Neural cell (in vitro differentiated cells): Measurements from ENCODE around the gene TRPV2. TPM values are rescaled to one million over a fixed set of nuclear protein-coding genes. Genes with fewer than 3 reads are reported as not detected.

Experiments used
- H2AFZ ChIP-seq: fragments of 200-600, 300-800 bp; sonication (generic), shearing (Covaris generic); 2 replicates; pipeline ENCODE4 v1.6.0; 2014; ENCODE audit warnings: low read depth, mild to moderate bottlenecking, antibody characterized with exemption, low read length, moderate library complexity
- H3F3A ChIP-seq: fragments of 200-600 bp; shearing (Covaris generic); 2 replicates; pipeline ENCODE4 v1.6.1; 2016; ENCODE audit warnings: mild to moderate bottlenecking, moderate library complexity, mixed read lengths, antibody characterized with exemption, low read length; ENCODE audit not compliant: insufficient read depth, poor library complexity, severe bottlenecking
- H3K27ac ChIP-seq: fragments of 200-600, 300-800 bp; sonication (generic), shearing (Covaris generic); 2 replicates; pipeline ENCODE4 v1.5.1; 2014; ENCODE audit warnings: mild to moderate bottlenecking, low read length, moderate library complexity
- H3K27me3 ChIP-seq: fragments of 300-800, 200-600 bp; sonication (generic), shearing (Covaris generic); 2 replicates; pipeline ENCODE4 v1.6.0; 2014; ENCODE audit warnings: mild to moderate bottlenecking, low read depth, low read length, moderate library complexity; ENCODE audit not compliant: insufficient read depth
- H3K36me3 ChIP-seq: fragments of 300-800, 200-600 bp; sonication (generic), shearing (Covaris generic); 2 replicates; pipeline ENCODE4 v1.5.1; 2014; ENCODE audit warnings: mild to moderate bottlenecking, antibody characterized with exemption, low read length, moderate library complexity; ENCODE audit not compliant: insufficient read depth
- H3K4me2 ChIP-seq: fragments of 300-800, 200-600 bp; sonication (generic), shearing (Covaris generic); 2 replicates; pipeline ENCODE4 v1.6.0; 2014; ENCODE audit warnings: mild to moderate bottlenecking, low read length
- H3K4me3 ChIP-seq: fragments of 300-800, 200-600 bp; sonication (generic), shearing (Covaris generic); 2 replicates; pipeline ENCODE4 v1.5.1; 2014; ENCODE audit warnings: mild to moderate bottlenecking, low read length, moderate library complexity
- H3K79me2 ChIP-seq: fragments of 200-600 bp; shearing (Covaris generic); replicated peaks from 2 replicates; pipeline ENCODE4 v1.6.0; 2014; ENCODE audit warnings: mild to moderate bottlenecking, low read length, moderate library complexity; ENCODE audit not compliant: insufficient read depth
- H3K9ac ChIP-seq: fragments of 300-800, 200-600 bp; sonication (generic), shearing (Covaris generic); 2 replicates; pipeline ENCODE4 v1.6.1; 2016; ENCODE audit warnings: mild to moderate bottlenecking, low read length, mixed read lengths
- H3K9me2 ChIP-seq: fragments of 200-600 bp; shearing (Covaris generic); 2 replicates; pipeline ENCODE4 v1.6.1; 2016; ENCODE audit warnings: mild to moderate bottlenecking, low read length, mixed read lengths; ENCODE audit not compliant: insufficient read depth
- H3K9me3 ChIP-seq: fragments of 200-600, 300-800 bp; sonication (generic), shearing (Covaris generic); 2 replicates; pipeline ENCODE4 v1.6.1; 2016; ENCODE audit warnings: mild to moderate bottlenecking, mixed run types, low read length, moderate library complexity, mixed read lengths
- H4K20me1 ChIP-seq: fragments of 200-600 bp; shearing (Covaris generic); 2 replicates; pipeline ENCODE4 v1.6.1; 2016; ENCODE audit warnings: mild to moderate bottlenecking, mixed run types; ENCODE audit not compliant: insufficient read depth
- EP300 ChIP-seq: fragments of 450-650 bp; conservative IDR thresholded peaks from 2 replicates; pipeline ENCODE4 v1.6.1; 2014; ENCODE audit warnings: antibody characterized with exemption, mild to moderate bottlenecking, moderate library complexity; ENCODE audit not compliant: poor library complexity, severe bottlenecking
- EZH2 ChIP-seq: fragments of 200-600, 300-800 bp; shearing (Covaris generic), sonication (generic); IDR thresholded peaks from 2 replicates; pipeline ENCODE4 v1.6.1; 2014; ENCODE audit warnings: antibody characterized with exemption, low read length, borderline replicate concordance, mild to moderate bottlenecking; ENCODE audit not compliant: insufficient read depth, poor library complexity, severe bottlenecking
- MXI1 ChIP-seq: fragments of 450-650 bp; conservative IDR thresholded peaks from 2 replicates; pipeline ENCODE4 v1.6.1; 2014; ENCODE audit warnings: antibody characterized with exemption, mild to moderate bottlenecking; ENCODE audit not compliant: poor library complexity, severe bottlenecking
- POLR2AphosphoS5 ChIP-seq: IDR thresholded peaks from 2 replicates; pipeline ENCODE4 v1.6.1; 2012
- RAD21 ChIP-seq: fragments of 450-650 bp; conservative IDR thresholded peaks from 2 replicates; pipeline ENCODE4 v1.6.1; 2014; ENCODE audit warnings: antibody characterized with exemption, mild to moderate bottlenecking, moderate library complexity
- SMC3 ChIP-seq: fragments of 450-650 bp; conservative IDR thresholded peaks from 2 replicates; pipeline ENCODE4 v1.6.1; 2014; ENCODE audit warnings: antibody characterized with exemption, mild to moderate bottlenecking, moderate library complexity; ENCODE audit not compliant: poor library complexity
- TAF1 ChIP-seq: IDR thresholded peaks from 2 replicates; pipeline ENCODE4 v1.6.1; 2012; ENCODE audit warnings: low read depth
- polyA plus RNA-seq: library from polyadenylated mRNA; depleted of rRNA; stranded (reverse); fragments of >200 nt; gene quantifications from 2 replicates; pipeline ENCODE4 v1.2.3, GENCODE V29; 2014
- TF ChIP-seq, protein P1 (sequence below): fragments of 450-650 bp; IDR thresholded peaks from 2 replicates; pipeline ENCODE4 v1.5.1; 2014; ENCODE audit warnings: antibody characterized with exemption, mild to moderate bottlenecking, moderate library complexity; ENCODE audit not compliant: poor library complexity, severe bottlenecking
- TF ChIP-seq, protein P2 (sequence below): IDR thresholded peaks from 2 replicates; pipeline ENCODE4 v1.6.1; 2012; ENCODE audit warnings: borderline replicate concordance

Gene TRPV2
- polyA plus RNA-seq, 1 donor from 2014 or later, result not detected

DNA sequence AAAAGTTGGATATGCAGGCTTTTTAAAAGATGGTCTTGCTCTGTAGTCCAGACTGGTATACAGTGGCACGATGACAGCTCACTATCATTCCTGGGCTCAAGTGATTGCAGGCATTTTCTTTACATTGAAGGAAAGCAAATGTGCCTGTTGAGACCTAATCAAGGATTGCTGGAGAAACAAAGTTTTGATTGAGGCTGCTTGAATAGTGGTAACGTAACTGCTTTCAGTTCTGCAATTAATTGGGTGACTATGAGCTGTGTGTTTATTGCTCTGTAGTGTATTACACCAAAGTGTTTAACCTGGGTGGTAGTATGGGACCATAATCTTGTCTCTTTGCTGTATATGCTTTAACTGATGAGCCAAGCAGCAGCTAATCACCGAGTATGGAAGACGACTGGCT lies 32.2 kb upstream of the TRPV2 start:
- TF ChIP-seq, protein P1, sequence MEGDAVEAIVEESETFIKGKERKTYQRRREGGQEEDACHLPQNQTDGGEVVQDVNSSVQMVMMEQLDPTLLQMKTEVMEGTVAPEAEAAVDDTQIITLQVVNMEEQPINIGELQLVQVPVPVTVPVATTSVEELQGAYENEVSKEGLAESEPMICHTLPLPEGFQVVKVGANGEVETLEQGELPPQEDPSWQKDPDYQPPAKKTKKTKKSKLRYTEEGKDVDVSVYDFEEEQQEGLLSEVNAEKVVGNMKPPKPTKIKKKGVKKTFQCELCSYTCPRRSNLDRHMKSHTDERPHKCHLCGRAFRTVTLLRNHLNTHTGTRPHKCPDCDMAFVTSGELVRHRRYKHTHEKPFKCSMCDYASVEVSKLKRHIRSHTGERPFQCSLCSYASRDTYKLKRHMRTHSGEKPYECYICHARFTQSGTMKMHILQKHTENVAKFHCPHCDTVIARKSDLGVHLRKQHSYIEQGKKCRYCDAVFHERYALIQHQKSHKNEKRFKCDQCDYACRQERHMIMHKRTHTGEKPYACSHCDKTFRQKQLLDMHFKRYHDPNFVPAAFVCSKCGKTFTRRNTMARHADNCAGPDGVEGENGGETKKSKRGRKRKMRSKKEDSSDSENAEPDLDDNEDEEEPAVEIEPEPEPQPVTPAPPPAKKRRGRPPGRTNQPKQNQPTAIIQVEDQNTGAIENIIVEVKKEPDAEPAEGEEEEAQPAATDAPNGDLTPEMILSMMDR, result no peak
- no peak for TF ChIP-seq EZH2
- TF ChIP-seq POLR2AphosphoS5, result no peak
- no peak for TF ChIP-seq MXI1
- TF ChIP-seq RAD21, result no peak
- TF ChIP-seq, protein P2, sequence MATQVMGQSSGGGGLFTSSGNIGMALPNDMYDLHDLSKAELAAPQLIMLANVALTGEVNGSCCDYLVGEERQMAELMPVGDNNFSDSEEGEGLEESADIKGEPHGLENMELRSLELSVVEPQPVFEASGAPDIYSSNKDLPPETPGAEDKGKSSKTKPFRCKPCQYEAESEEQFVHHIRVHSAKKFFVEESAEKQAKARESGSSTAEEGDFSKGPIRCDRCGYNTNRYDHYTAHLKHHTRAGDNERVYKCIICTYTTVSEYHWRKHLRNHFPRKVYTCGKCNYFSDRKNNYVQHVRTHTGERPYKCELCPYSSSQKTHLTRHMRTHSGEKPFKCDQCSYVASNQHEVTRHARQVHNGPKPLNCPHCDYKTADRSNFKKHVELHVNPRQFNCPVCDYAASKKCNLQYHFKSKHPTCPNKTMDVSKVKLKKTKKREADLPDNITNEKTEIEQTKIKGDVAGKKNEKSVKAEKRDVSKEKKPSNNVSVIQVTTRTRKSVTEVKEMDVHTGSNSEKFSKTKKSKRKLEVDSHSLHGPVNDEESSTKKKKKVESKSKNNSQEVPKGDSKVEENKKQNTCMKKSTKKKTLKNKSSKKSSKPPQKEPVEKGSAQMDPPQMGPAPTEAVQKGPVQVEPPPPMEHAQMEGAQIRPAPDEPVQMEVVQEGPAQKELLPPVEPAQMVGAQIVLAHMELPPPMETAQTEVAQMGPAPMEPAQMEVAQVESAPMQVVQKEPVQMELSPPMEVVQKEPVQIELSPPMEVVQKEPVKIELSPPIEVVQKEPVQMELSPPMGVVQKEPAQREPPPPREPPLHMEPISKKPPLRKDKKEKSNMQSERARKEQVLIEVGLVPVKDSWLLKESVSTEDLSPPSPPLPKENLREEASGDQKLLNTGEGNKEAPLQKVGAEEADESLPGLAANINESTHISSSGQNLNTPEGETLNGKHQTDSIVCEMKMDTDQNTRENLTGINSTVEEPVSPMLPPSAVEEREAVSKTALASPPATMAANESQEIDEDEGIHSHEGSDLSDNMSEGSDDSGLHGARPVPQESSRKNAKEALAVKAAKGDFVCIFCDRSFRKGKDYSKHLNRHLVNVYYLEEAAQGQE, result no peak
- no peak for TF ChIP-seq EP300
- TF ChIP-seq TAF1, result no peak
- no peak for TF ChIP-seq SMC3
- no peaks in the 10 kb centered on the region for H4K20me1 ChIP-seq
- H3K9me2 ChIP-seq, result no peaks in the 10 kb centered on the region
- no peak overlapping the region for H3K27ac ChIP-seq
- no peaks in the 10 kb centered on the region for H3K9me3 ChIP-seq
- H3K27me3 ChIP-seq, result no peaks in the 10 kb centered on the region
- H3K9ac ChIP-seq, result no peak overlapping the region
- no peak overlapping the region for H2AFZ ChIP-seq
- H3K4me2 ChIP-seq, result no peak overlapping the region
- H3K79me2 ChIP-seq, result peaks cover 14% of the 10 kb centered on the region
- no peaks in the 10 kb centered on the region for H3F3A ChIP-seq
- H3K36me3 ChIP-seq, result no peaks in the 10 kb centered on the region
- peak overlapping the region; percentile 79 for H3K4me3 ChIP-seq

DNA sequence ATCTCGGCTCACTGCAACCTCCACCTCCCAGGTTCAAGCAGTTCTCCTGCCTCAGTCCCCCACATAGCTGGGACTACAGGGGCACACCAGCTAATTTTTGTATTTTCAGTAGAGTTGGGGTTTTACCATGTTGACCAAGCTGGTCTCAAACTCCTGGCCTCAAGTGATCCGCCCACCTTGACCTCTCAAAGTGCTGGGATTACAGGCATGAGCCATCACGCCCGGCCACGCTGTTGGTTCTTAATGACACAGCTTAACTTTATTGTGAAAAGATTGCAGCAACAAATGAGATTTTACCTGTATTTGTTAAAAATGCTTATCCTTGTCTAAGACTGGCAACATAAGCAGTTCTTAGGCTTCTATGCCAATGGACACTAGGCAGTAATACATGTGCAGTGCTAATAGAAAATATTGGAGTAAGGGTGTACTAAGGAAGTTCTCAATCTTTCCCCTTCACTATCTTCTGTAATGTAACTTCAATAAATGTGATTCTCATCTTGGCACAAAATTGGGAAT lies 31.5 kb upstream of the TRPV2 start:
- Histone ChIP-seq H3K4me3 (peak overlapping the region; percentile 79), H3K9ac (no peak overlapping the region), H3K36me3 (no peaks in the 10 kb centered on the region), H2AFZ (no peak overlapping the region), H3K9me2 (no peaks in the 10 kb centered on the region), H4K20me1 (no peaks in the 10 kb centered on the region), H3K4me2 (no peak overlapping the region), H3K27me3 (no peaks in the 10 kb centered on the region), H3K79me2 (peaks cover 14% of the 10 kb centered on the region), H3F3A (no peaks in the 10 kb centered on the region), H3K27ac (no peak overlapping the region), H3K9me3 (no peaks in the 10 kb centered on the region)
- TF ChIP-seq EZH2 (no peak), TAF1 (no peak), RAD21 (no peak), MXI1 (no peak), EP300 (no peak), SMC3 (no peak), POLR2AphosphoS5 (no peak)
